AG10803 (cell line): ENCODE results near the gene INSM1.

Experiments used
- DNase-seq: peaks from one replicate; pipeline ENCODE4 v3.0.0; 2010; ENCODE audit warnings: low read depth
- H3K4me3 ChIP-seq: 2 replicates; pipeline ENCODE4 v1.5.1; 2011; ENCODE audit warnings: mild to moderate bottlenecking, low read length, control low read depth
- TF ChIP-seq, protein P1 (sequence below): conservative IDR thresholded peaks from 2 replicates; pipeline ENCODE4 v1.5.1; 2011; ENCODE audit warnings: mild to moderate bottlenecking, low read length, control low read depth, inconsistent platforms

The INSM1 gene, protein sequence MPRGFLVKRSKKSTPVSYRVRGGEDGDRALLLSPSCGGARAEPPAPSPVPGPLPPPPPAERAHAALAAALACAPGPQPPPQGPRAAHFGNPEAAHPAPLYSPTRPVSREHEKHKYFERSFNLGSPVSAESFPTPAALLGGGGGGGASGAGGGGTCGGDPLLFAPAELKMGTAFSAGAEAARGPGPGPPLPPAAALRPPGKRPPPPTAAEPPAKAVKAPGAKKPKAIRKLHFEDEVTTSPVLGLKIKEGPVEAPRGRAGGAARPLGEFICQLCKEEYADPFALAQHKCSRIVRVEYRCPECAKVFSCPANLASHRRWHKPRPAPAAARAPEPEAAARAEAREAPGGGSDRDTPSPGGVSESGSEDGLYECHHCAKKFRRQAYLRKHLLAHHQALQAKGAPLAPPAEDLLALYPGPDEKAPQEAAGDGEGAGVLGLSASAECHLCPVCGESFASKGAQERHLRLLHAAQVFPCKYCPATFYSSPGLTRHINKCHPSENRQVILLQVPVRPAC

GRCh38 chr20:20367575-20368417, at the start of gene INSM1:
INSM1 (plus strand) TSS chr20:20368104; CDS start chr20:20368268, 164 bp downstream.
- no peak for DNase-seq
- TF ChIP-seq, protein P1, sequence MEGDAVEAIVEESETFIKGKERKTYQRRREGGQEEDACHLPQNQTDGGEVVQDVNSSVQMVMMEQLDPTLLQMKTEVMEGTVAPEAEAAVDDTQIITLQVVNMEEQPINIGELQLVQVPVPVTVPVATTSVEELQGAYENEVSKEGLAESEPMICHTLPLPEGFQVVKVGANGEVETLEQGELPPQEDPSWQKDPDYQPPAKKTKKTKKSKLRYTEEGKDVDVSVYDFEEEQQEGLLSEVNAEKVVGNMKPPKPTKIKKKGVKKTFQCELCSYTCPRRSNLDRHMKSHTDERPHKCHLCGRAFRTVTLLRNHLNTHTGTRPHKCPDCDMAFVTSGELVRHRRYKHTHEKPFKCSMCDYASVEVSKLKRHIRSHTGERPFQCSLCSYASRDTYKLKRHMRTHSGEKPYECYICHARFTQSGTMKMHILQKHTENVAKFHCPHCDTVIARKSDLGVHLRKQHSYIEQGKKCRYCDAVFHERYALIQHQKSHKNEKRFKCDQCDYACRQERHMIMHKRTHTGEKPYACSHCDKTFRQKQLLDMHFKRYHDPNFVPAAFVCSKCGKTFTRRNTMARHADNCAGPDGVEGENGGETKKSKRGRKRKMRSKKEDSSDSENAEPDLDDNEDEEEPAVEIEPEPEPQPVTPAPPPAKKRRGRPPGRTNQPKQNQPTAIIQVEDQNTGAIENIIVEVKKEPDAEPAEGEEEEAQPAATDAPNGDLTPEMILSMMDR, result no peak
- no peak within 1 kb of the TSS for H3K4me3 ChIP-seq

- TF ChIP-seq, protein P1, result no peak
- H3K4me3 ChIP-seq, result no peak overlapping the region
- peak; percentile 25 for DNase-seq
Observed at GRCh38 chr20:20318365-20319161, 49.3 kb upstream of the INSM1 start.

GRCh38 chr20:20321134-20321533, 46.8 kb upstream of the INSM1 start:
- DNase-seq, result no peak
- TF ChIP-seq, protein P1, result no peak
- H3K4me3 ChIP-seq, result no peak overlapping the region

- TF ChIP-seq, protein P1, result no peak
- H3K4me3 ChIP-seq, result no peak overlapping the region
- no peak for DNase-seq
Observed at GRCh38 chr20:20321917-20322316, 46.0 kb upstream of the INSM1 start.

DNA sequence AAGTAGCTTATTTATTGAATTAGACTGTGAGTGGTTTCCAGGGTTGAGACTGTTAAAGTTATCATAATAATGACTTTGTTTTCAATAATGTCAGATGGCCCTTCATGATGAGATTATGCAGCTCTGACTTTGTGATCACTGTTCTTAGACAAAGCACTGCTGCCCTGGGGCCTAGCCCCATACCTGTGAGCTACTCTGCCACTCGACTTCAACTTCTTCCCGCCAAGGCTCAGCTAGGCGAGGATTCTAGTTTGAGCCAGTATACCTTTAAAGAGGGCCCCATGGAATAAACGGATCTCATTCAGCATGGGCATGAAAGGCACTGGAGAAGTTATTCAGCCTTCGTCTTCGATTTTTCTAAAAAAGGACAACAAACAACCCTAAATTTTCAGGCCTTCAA, 45.0 kb upstream of the INSM1 start:
- no peak for DNase-seq

DNA sequence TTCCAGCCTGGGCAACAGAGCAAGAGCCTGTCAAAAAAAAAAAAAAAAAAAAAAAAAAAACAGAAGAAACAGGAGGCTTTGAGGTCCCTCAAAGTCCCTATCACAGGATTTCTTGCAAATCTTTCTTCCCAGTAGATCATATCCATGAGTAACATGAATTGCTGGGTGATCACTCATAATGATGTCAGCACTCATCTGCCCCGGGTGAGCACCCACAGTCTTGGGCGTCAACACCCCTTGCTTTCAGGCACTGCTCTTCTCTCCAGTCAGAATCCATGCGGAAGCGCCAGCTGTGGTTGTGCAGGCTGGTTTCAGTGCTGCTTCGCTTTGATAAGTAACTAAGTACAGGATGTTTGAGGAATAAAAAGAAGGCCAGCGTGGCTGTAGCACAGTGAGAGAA, 40.2 kb upstream of the INSM1 start:
- TF ChIP-seq, protein P1, result no peak
- no peak overlapping the region for H3K4me3 ChIP-seq
- no peak for DNase-seq

More for the DNA sequence above, 45.0 kb upstream of the INSM1 start:
- TF ChIP-seq, protein P1, result no peak
- no peak overlapping the region for H3K4me3 ChIP-seq
